ENCODE measurements around the gene HTR6. TPM values are rescaled to one million over a fixed set of nuclear protein-coding genes. Genes with fewer than 3 reads are reported as not detected.

The HTR6 gene
- total and polyA plus RNA-seq, 2 of the 4 experiments (the other 2 are of a cell fraction): not detected

DNA sequence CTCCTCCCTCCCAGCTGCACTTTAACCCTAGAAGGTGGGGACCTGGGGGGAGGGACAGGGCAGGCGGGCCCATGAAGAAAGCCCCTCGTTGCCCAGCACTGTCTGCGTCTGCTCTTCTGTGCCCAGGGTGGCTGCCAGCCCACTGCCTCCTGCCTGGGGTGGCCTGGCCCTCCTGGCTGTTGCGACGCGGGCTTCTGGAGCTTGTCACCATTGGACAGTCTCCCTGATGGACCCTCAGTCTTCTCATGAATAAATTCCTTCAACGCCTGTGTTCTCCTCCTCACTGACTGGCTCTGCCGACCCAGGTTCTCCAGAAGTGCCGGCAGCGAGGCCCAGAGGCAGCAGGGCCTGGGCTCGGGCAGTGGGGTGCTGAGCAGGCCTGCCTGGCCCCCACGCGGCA, 6.5 kb upstream of the HTR6 start:
- POLR2A ChIA-PET (ENCODE audit: unreplicated experiment): no interaction called here
- ATAC-seq (ENCODE audit: low read depth): no peak
- H3K4me1 ChIP-seq (ENCODE audit: control insufficient read depth, insufficient read depth, low read length): peaks cover 1% of the 10 kb centered on the region; the same call in 1 of the 2 replicates

More for the DNA sequence above, 6.5 kb upstream of the HTR6 start:
- peaks cover 0 to 16% of the 10 kb centered on the region in 2 experiments; a peak in 1 of 4 replicates for H3K79me1 ChIP-seq (ENCODE audit: low read depth in 1 of 2, low read length in 2 of 2)
- no peak overlapping the region for H3K27ac ChIP-seq (ENCODE audit: insufficient read depth, low read length)
- H2BK5ac ChIP-seq (ENCODE audit: low read depth, low read length, poor library complexity, severe bottlenecking): no peak overlapping the region
- H4K20me1 ChIP-seq (ENCODE audit: insufficient read depth, low read length): peaks cover 30% of the 10 kb centered on the region
- dilution Hi-C loops (cut with HindIII; ENCODE audit: low sequenced_read_pairs, unreplicated experiment): no loop called here
- H4K5ac ChIP-seq (ENCODE audit: low read depth, low read length): no peak overlapping the region
- H3K23ac ChIP-seq (ENCODE audit: low read depth, low read length): no peak overlapping the region
- BruUV-seq (replicated peaks): no TSS peak
- H3K14ac ChIP-seq (replicated peaks; ENCODE audit: low read depth, low read length): no peak overlapping the region
- no peak overlapping the region for H3K56ac ChIP-seq (ENCODE audit: extremely low read depth, insufficient read depth, low read length)
- TF ChIP-seq NFE2L2 (IDR thresholded peaks at IDR 0.05; ENCODE audit: low read depth, low read length) (no peak), SMC3 (IDR thresholded peaks at IDR 0.05; ENCODE audit: low read depth, low read length) (no peak), CEBPB (IDR thresholded peaks at IDR 0.05; ENCODE audit: low read depth, low read length) (no peak), RCOR1 (IDR thresholded peaks at IDR 0.05; ENCODE audit: insufficient replicate concordance, low read length) (no peak), MXI1 (IDR thresholded peaks at IDR 0.05; ENCODE audit: borderline replicate concordance, low read depth, low read length) (no peak), CHD1 (IDR thresholded peaks at IDR 0.05; ENCODE audit: low read depth, low read length) (no peak), FOS (IDR thresholded peaks at IDR 0.05; ENCODE audit: low read depth, low read length) (no peak), BHLHE40 (IDR thresholded peaks at IDR 0.05; ENCODE audit: low read depth, low read length) (no peak), RFX5 (IDR thresholded peaks at IDR 0.05; ENCODE audit: low read depth, low read length) (no peak), MAFK (IDR thresholded peaks at IDR 0.05; ENCODE audit: low read depth, low read length) (no peak), RAD21 (IDR thresholded peaks at IDR 0.05; ENCODE audit: low read length) (no peak)
- TF ChIP-seq, protein P1, sequence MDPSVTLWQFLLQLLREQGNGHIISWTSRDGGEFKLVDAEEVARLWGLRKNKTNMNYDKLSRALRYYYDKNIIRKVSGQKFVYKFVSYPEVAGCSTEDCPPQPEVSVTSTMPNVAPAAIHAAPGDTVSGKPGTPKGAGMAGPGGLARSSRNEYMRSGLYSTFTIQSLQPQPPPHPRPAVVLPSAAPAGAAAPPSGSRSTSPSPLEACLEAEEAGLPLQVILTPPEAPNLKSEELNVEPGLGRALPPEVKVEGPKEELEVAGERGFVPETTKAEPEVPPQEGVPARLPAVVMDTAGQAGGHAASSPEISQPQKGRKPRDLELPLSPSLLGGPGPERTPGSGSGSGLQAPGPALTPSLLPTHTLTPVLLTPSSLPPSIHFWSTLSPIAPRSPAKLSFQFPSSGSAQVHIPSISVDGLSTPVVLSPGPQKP (IDR thresholded peaks at IDR 0.05; ENCODE audit: borderline replicate concordance, low read depth, low read length): no peak
- TF ChIP-seq, protein P2, sequence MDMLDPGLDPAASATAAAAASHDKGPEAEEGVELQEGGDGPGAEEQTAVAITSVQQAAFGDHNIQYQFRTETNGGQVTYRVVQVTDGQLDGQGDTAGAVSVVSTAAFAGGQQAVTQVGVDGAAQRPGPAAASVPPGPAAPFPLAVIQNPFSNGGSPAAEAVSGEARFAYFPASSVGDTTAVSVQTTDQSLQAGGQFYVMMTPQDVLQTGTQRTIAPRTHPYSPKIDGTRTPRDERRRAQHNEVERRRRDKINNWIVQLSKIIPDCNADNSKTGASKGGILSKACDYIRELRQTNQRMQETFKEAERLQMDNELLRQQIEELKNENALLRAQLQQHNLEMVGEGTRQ (IDR thresholded peaks at IDR 0.05; ENCODE audit: low read depth, low read length): no peak
- TF ChIP-seq, protein P3, sequence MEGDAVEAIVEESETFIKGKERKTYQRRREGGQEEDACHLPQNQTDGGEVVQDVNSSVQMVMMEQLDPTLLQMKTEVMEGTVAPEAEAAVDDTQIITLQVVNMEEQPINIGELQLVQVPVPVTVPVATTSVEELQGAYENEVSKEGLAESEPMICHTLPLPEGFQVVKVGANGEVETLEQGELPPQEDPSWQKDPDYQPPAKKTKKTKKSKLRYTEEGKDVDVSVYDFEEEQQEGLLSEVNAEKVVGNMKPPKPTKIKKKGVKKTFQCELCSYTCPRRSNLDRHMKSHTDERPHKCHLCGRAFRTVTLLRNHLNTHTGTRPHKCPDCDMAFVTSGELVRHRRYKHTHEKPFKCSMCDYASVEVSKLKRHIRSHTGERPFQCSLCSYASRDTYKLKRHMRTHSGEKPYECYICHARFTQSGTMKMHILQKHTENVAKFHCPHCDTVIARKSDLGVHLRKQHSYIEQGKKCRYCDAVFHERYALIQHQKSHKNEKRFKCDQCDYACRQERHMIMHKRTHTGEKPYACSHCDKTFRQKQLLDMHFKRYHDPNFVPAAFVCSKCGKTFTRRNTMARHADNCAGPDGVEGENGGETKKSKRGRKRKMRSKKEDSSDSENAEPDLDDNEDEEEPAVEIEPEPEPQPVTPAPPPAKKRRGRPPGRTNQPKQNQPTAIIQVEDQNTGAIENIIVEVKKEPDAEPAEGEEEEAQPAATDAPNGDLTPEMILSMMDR (conservative IDR thresholded peaks at IDR 0.05; ENCODE audit: low read depth, low read length): no peak
- H2BK20ac ChIP-seq (ENCODE audit: low read depth, low read length): no peak overlapping the region
- H3K4me2 ChIP-seq (ENCODE audit: low read depth, low read length): no peak overlapping the region
- in situ Hi-C loops (cut with MboI; ENCODE audit: low sequenced_read_pairs): no loop called here
- H3K4me3 ChIP-seq (ENCODE audit: insufficient read depth, low read depth, low read length): no peak overlapping the region
- no peak overlapping the region for H3K4ac ChIP-seq (ENCODE audit: low read depth, low read length)
- no peak overlapping the region for H3K9ac ChIP-seq (ENCODE audit: low read depth, low read length)
- H2AK9ac ChIP-seq (replicated peaks; ENCODE audit: low read depth, low read length, poor library complexity): no peak overlapping the region
- CTCF ChIA-PET: no interaction called here
- intact Hi-C loops (cut with micrococcal nuclease): no loop called here
- peaks cover 6% of the 10 kb centered on the region for H3K27me3 ChIP-seq (ENCODE audit: control insufficient read depth, insufficient read depth, low read length)
- H2BK120ac ChIP-seq (ENCODE audit: low read depth, low read length): no peak overlapping the region
- no peak overlapping the region for H4K91ac ChIP-seq (ENCODE audit: insufficient read depth, low read depth, low read length)
- no peak for DNase-seq
- no peak overlapping the region for H4K8ac ChIP-seq (ENCODE audit: low read depth in 2 of 2, low read length in 2 of 2)
- H2AFZ ChIP-seq (replicated peaks; ENCODE audit: low read length, poor library complexity): no peak overlapping the region
- no peak overlapping the region for H2AK5ac ChIP-seq (ENCODE audit: low read depth, low read length)
- no peaks in the 10 kb centered on the region for H3K9me3 ChIP-seq (ENCODE audit: control insufficient read depth, insufficient read depth, low read length)
- peaks cover 23% of the 10 kb centered on the region; the same call in 1 of the 2 replicates for H3K36me3 ChIP-seq (ENCODE audit: control insufficient read depth, insufficient read depth, low read length)
- H2BK15ac ChIP-seq (ENCODE audit: low read depth, low read length): no peak overlapping the region
- WGBS, 2 experiments (ENCODE audit: extremely low coverage in 2 of 2, insufficient read length in 1 of 2): 100% methylated on average over 5 of the region's 13 CpGs; no CpG with 5 or more reads in 1 of the 2 experiments
- H3K18ac ChIP-seq (ENCODE audit: low read depth, low read length): no peak overlapping the region
- H3K9me1 ChIP-seq (ENCODE audit: insufficient read depth, low read length): peaks cover 6% of the 10 kb centered on the region
